ENCODE measurements around the gene PPP3CA. TPM values are rescaled to one million over a fixed set of nuclear protein-coding genes. Genes with fewer than 3 reads are reported as not detected.

Gene PPP3CA
- total RNA-seq, 1 donor from 2014 or later = 64.5 TPM

DNA sequence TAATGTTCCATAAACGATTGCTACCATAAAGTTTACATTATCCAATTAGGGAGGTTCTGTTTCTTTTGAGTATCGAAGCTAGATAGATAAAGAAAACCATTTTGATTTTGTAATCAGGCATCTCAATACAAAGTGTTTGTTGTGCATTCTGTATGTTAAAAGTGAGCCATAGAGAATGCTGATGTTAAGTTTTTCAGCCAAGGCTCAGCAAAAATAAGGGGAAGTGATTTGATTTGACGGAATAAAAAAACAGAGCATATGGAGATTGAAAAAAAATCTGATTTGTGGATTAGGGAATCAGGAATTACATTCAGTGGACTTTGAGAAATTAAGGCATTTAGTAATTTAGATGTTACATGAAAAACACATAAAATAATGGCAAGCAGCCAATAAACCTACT is 314.8 kb downstream of the PPP3CA start:
- Histone ChIP-seq H3K27ac (no peak overlapping the region), H3K9me3 (no peaks in the 10 kb centered on the region), H3K27me3 (no peaks in the 10 kb centered on the region), H3K4me3 (no peak overlapping the region), H3K36me3 (no peaks in the 10 kb centered on the region), H3K4me1 (no peaks in the 10 kb centered on the region)
- TF ChIP-seq, protein P1, sequence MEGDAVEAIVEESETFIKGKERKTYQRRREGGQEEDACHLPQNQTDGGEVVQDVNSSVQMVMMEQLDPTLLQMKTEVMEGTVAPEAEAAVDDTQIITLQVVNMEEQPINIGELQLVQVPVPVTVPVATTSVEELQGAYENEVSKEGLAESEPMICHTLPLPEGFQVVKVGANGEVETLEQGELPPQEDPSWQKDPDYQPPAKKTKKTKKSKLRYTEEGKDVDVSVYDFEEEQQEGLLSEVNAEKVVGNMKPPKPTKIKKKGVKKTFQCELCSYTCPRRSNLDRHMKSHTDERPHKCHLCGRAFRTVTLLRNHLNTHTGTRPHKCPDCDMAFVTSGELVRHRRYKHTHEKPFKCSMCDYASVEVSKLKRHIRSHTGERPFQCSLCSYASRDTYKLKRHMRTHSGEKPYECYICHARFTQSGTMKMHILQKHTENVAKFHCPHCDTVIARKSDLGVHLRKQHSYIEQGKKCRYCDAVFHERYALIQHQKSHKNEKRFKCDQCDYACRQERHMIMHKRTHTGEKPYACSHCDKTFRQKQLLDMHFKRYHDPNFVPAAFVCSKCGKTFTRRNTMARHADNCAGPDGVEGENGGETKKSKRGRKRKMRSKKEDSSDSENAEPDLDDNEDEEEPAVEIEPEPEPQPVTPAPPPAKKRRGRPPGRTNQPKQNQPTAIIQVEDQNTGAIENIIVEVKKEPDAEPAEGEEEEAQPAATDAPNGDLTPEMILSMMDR (IDR thresholded peaks at IDR 0.05) = no peak
- no peak for DNase-seq (ENCODE audit: low spot score in 2 of 2)
- intact Hi-C loops (cut with DNase I) = no loop called here

DNA sequence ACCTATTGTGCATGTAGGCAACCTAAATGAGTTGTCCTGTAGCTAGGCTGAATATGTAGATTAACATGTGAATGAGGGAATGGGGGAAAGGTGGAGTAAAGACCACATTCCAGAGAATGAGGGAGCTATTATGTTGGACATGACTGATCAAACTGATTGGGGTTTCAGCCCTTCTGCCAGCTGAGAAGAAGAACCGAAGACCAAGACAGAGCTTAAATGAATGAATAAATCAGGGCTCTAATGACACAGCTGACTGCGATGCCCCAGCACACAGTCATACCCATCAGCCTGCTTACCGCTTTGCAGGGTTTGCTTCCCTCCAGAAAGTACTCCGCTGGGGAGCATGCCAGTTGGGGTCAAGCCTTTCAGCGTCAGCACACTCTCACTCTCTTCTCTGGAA is 315.4 kb downstream of the PPP3CA start:
- Histone ChIP-seq H3K36me3 (no peaks in the 10 kb centered on the region), H3K27ac (no peak overlapping the region), H3K9me3 (no peaks in the 10 kb centered on the region), H3K27me3 (no peaks in the 10 kb centered on the region), H3K4me3 (no peak overlapping the region), H3K4me1 (no peaks in the 10 kb centered on the region)
- intact Hi-C loops (cut with DNase I) = no loop called here
- TF ChIP-seq, protein P1 (IDR thresholded peaks at IDR 0.05) = no peak
- DNase-seq (ENCODE audit: low spot score in 2 of 2) = no peak

DNA sequence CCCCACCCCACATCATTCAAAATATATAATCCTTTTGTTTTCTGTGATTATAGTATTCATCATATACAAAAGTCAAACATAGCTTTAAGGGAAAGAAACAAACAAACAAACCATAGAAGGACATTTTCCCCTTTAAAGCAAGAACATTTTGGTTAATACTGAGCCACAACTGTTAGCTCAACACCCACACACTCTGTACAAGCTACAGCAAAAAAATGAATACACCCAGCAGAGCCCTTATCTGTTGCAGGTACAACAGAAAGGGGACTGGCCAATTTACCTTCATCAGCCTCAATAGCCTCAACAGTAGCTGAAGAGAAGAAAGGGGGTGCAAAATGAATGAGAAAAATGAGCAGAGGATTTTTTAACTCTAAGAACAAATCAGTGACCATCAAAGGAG is 318.4 kb downstream of the PPP3CA start:
- no peak overlapping the region for H3K4me3 ChIP-seq
- DNase-seq (ENCODE audit: low spot score in 2 of 2) = no peak
- no peaks in the 10 kb centered on the region for H3K27me3 ChIP-seq
- H3K36me3 ChIP-seq = peaks cover 0 to 7% of the 10 kb centered on the region in 2 donors
- intact Hi-C loops (cut with DNase I) = no loop called here
- H3K27ac ChIP-seq = no peak overlapping the region
- no peaks in the 10 kb centered on the region for H3K9me3 ChIP-seq
- no peaks in the 10 kb centered on the region for H3K4me1 ChIP-seq
- TF ChIP-seq, protein P1 (IDR thresholded peaks at IDR 0.05) = no peak

DNA sequence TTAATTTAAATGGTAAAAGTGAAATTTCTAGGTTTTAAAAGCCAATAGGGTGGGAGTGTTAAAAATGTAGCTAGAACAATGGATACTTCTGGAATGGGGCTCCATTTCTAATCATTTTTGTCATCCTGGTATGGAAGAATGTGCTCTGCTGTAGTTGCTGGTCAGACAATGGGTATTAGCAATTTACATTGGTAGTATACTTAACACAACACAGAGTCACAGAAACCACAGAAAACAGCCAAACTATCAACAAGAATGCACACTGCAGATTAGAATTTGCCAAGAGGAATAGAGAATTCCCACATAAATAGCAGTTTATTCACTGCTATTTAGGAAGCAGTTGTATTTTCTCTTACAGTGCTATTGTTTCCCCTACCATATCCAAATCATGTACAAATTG is 319.6 kb downstream of the PPP3CA start:
- no peak overlapping the region for H3K4me3 ChIP-seq
- H3K27me3 ChIP-seq = no peaks in the 10 kb centered on the region
- H3K36me3 ChIP-seq = peaks cover 0 to 7% of the 10 kb centered on the region in 2 donors
- intact Hi-C loops (cut with DNase I) = no loop called here
- DNase-seq (ENCODE audit: low spot score in 2 of 2) = no peak
- H3K9me3 ChIP-seq = no peaks in the 10 kb centered on the region
- peaks cover 0 to under 1% of the 10 kb centered on the region in 2 donors for H3K4me1 ChIP-seq
- no peak overlapping the region for H3K27ac ChIP-seq
- TF ChIP-seq, protein P1 (IDR thresholded peaks at IDR 0.05) = no peak

DNA sequence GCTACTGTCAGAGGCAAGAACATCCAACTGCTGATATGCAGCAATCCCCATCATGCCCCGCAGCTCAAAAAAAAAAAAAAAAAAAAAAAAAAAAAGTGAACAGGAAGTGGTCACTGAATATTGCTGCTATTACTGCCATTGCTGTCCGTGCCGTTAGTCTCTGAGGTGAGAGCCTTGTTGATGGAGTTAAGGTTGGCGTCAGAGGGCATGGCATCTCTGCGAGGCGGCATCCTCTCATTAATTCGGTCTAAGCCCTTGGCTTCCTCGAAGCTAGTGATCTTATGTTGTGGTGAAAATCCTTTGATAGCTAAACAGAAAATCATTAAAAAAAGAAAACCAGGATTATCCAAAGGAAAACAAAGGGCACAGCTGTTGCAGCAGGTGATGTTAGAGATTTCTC is 321.6 kb downstream of the PPP3CA start:
- Histone ChIP-seq H3K27ac (no peak overlapping the region), H3K27me3 (no peaks in the 10 kb centered on the region), H3K36me3 (peaks cover 0 to 7% of the 10 kb centered on the region in 2 donors), H3K9me3 (no peaks in the 10 kb centered on the region), H3K4me1 (peaks cover 0 to 9% of the 10 kb centered on the region in 2 donors), H3K4me3 (no peak overlapping the region)
- intact Hi-C loops (cut with DNase I) = no loop called here
- DNase-seq (ENCODE audit: low spot score in 2 of 2) = no peak
- TF ChIP-seq, protein P1 (IDR thresholded peaks at IDR 0.05) = no peak
